B cell (primary cell): ENCODE measurements around the gene EXOC4. TPM values are rescaled to one million over a fixed set of nuclear protein-coding genes. Genes with fewer than 3 reads are reported as not detected.

Experiments used
- ATAC-seq: fragments of 200-7000 bp; cut with Tn5 transposase; one replicate; pipeline ENCODE4 v1.10.0; 2021; ENCODE audit warnings: low read depth, mild to moderate bottlenecking, moderate number of reproducible peaks, moderate library complexity
- CTCF ChIA-PET: fragments of 350-600 bp; sonication (Branson Sonifier 250); formaldehyde crosslinking; loops from one replicate; lab custom pipeline; 2021; ENCODE audit warnings: antibody characterized with exemption, inconsistent platforms; lab: Charles Lee
- POLR2A ChIA-PET: fragments of 350-600 bp; sonication (Branson Sonifier 250); formaldehyde crosslinking; loops from one replicate; lab custom pipeline; 2021; ENCODE audit warnings: antibody characterized with exemption; lab: Charles Lee
- DNase-seq: peaks from one replicate; pipeline ENCODE4 v3.0.0; 2013
- H2AFZ ChIP-seq: 2 replicates; pipeline ENCODE4 v1.6.1; 2012; ENCODE audit warnings: mild to moderate bottlenecking, low read depth, low read length; ENCODE audit not compliant: insufficient read depth, poor library complexity, severe bottlenecking
- H3K27ac ChIP-seq, 2 donors: 1 replicate in 1 of 2; 2 replicates in 1 of 2; pipeline ENCODE4 v1.5.1; 2012 to 2013; ENCODE audit warnings: low read length in 2 of 2, mild to moderate bottlenecking in 2 of 2, moderate library complexity in 1 of 2
- H3K27me3 ChIP-seq, 4 experiments: fragments of 200-600 bp in 1 of 4; sonication (generic) in 1 of 4; replicated peaks in 1 of 4; 1 replicate in 2 of 4; 2 replicates in 2 of 4; pipeline versions ENCODE4 v1.6.1 to v1.7.0; 2013 to 2016; ENCODE audit warnings: low read length in 3 of 4, mild to moderate bottlenecking in 2 of 4, mixed read lengths in 1 of 4, moderate library complexity in 1 of 4; ENCODE audit not compliant: insufficient read depth in 4 of 4, control insufficient read depth in 3 of 4; ENCODE audit errors: control extremely low read depth in 1 of 4
- H3K36me3 ChIP-seq, 2 experiments: replicated peaks in 1 of 2; 1 replicate in 1 of 2; 2 replicates in 1 of 2; pipeline versions ENCODE4 v1.6.1 to v1.7.1; 2013; ENCODE audit warnings: low read length in 1 of 2; ENCODE audit not compliant: insufficient read depth in 2 of 2, control insufficient read depth in 1 of 2; ENCODE audit errors: control extremely low read depth in 1 of 2, extremely low read depth in 1 of 2
- H3K4me1 ChIP-seq, 2 donors: fragments of 200-600 bp in 1 of 2; sonication (generic) in 1 of 2; 1 replicate in 1 of 2; 2 replicates in 1 of 2; pipeline versions ENCODE4 v1.5.1 to v1.6.1; 2013 to 2017; ENCODE audit warnings: low read length in 2 of 2; ENCODE audit not compliant: control insufficient read depth in 2 of 2, insufficient read depth in 2 of 2
- H3K4me2 ChIP-seq: replicated peaks from 2 replicates; pipeline ENCODE3; 2012; ENCODE audit warnings: mild to moderate bottlenecking, low read depth, low read length; ENCODE audit not compliant: poor library complexity, severe bottlenecking
- H3K4me3 ChIP-seq, 5 experiments: fragments of 200-600 bp in 1 of 5; sonication (generic) in 1 of 5; 1 replicate in 3 of 5; 2 replicates in 2 of 5; pipeline versions ENCODE4 v1.5.1 to v1.7.0; 2011 to 2016; ENCODE audit warnings: low read length in 4 of 5, mild to moderate bottlenecking in 4 of 5, low read depth in 2 of 5, control low read depth in 1 of 5, moderate library complexity in 1 of 5; ENCODE audit not compliant: insufficient read depth in 1 of 5; ENCODE audit errors: control extremely low read depth in 1 of 5, extremely low read depth in 1 of 5
- H3K79me2 ChIP-seq: fragments of 200-600 bp; sonication (generic); one replicate; pipeline ENCODE4 v1.6.0; 2016; ENCODE audit warnings: low read length; ENCODE audit not compliant: control insufficient read depth, insufficient read depth
- H3K9ac ChIP-seq: fragments of 200-600 bp; sonication (generic); 2 replicates; pipeline ENCODE4 v1.6.1; 2017; ENCODE audit warnings: mild to moderate bottlenecking, low read length, moderate library complexity
- H3K9me3 ChIP-seq, 3 donors: one replicate each; pipeline versions ENCODE4 v1.6.1 to v1.7.1; 2013; ENCODE audit warnings: low read length in 2 of 3; ENCODE audit not compliant: control insufficient read depth in 2 of 3, insufficient read depth in 1 of 3; ENCODE audit errors: control extremely low read depth in 1 of 3
- H4K20me1 ChIP-seq: 2 replicates; pipeline ENCODE4 v1.6.0; 2012; ENCODE audit warnings: mild to moderate bottlenecking, low read length; ENCODE audit not compliant: insufficient read depth, control insufficient read depth, poor library complexity, severe bottlenecking
- H3K27ac Mint-ChIP-seq: one replicate; pipeline ENCODE4 v1.8.0; 2021; ENCODE audit warnings: mixed read lengths
- H3K27me3 Mint-ChIP-seq: one replicate; pipeline ENCODE4 v1.8.0; 2021; ENCODE audit warnings: mixed read lengths
- H3K4me1 Mint-ChIP-seq: one replicate; pipeline ENCODE4 v1.8.0; 2021; ENCODE audit warnings: mixed read lengths
- H3K4me3 Mint-ChIP-seq: one replicate; pipeline ENCODE4 v1.8.0; 2021; ENCODE audit warnings: mixed read lengths
- H3K9me3 Mint-ChIP-seq: one replicate; pipeline ENCODE4 v1.8.0; 2022; ENCODE audit warnings: mixed read lengths; ENCODE audit not compliant: insufficient read depth
- EZH2 ChIP-seq: IDR thresholded peaks from 2 replicates; pipeline ENCODE4 v1.6.1; 2012; ENCODE audit warnings: borderline replicate concordance, low read depth, mild to moderate bottlenecking, moderate library complexity, low read length; ENCODE audit not compliant: insufficient read depth, poor library complexity, severe bottlenecking
- WGBS: methylation state at CpG from one replicate; pipeline ENCODE4 v1.1.5; 2013; ENCODE audit warnings: missing lambda C conversion rate; ENCODE audit not compliant: insufficient coverage; 5-methylcytosine and 5-hydroxymethylcytosine counted together
- intact Hi-C: fragments of 100-400 bp; cut with micrococcal nuclease; formaldehyde crosslinking; loops from one replicate; pipeline ENCODE4 v1.10.0; 2022
- polyA plus RNA-seq: library from polyadenylated mRNA; depleted of rRNA; stranded (reverse); fragments of >200 nt; gene quantifications from 2 replicates; pipeline ENCODE4 v1.2.3, GENCODE V29; 2012
- total RNA-seq, 2 donors: library from RNA; stranded (reverse); fragments of 120-200 nt in 1 of 2; gene quantifications; 1 replicate in 1 of 2; 2 replicates in 1 of 2; pipeline versions ENCODE4 v1.2.3 to v1.2.4, GENCODE V29; 2013 to 2022
- TF ChIP-seq, protein P1 (sequence below): fragments of 200-600 bp; IDR thresholded peaks from one replicate; pipeline ENCODE4 v1.8.0; 2022; ENCODE audit warnings: antibody characterized with exemption, mild to moderate bottlenecking

Gene EXOC4
- total and polyA plus RNA-seq, 2 donors (not counting 1 experiment from before 2014, with no cell fraction given) = 16.7 to 135 TPM

GRCh38 chr7:133941496-133941895 is 688.6 kb downstream of the EXOC4 start:
- Histone ChIP-seq H3K4me3 (no peak overlapping the region), H4K20me1 (no peaks in the 10 kb centered on the region), H3K9ac (no peak overlapping the region), H3K79me2 (no peaks in the 10 kb centered on the region), H3K4me1 (no peaks in the 10 kb centered on the region), H3K27ac (no peak overlapping the region), H3K36me3 (peaks cover 8 to 10% of the 10 kb centered on the region in 2 experiments), H3K9me3 (no peaks in the 10 kb centered on the region), H2AFZ (no peak overlapping the region), H3K27me3 (no peaks in the 10 kb centered on the region), H3K4me2 (no peak overlapping the region)
- DNase-seq (no peak), ATAC-seq (no peak)
- H3K4me1 Mint-ChIP-seq = no peaks in the 10 kb centered on the region
- ChIA-PET CTCF (no interaction called here), POLR2A (no interaction called here)
- H3K9me3 Mint-ChIP-seq = no peaks in the 10 kb centered on the region
- TF ChIP-seq EZH2 = no peak
- TF ChIP-seq, protein P1, sequence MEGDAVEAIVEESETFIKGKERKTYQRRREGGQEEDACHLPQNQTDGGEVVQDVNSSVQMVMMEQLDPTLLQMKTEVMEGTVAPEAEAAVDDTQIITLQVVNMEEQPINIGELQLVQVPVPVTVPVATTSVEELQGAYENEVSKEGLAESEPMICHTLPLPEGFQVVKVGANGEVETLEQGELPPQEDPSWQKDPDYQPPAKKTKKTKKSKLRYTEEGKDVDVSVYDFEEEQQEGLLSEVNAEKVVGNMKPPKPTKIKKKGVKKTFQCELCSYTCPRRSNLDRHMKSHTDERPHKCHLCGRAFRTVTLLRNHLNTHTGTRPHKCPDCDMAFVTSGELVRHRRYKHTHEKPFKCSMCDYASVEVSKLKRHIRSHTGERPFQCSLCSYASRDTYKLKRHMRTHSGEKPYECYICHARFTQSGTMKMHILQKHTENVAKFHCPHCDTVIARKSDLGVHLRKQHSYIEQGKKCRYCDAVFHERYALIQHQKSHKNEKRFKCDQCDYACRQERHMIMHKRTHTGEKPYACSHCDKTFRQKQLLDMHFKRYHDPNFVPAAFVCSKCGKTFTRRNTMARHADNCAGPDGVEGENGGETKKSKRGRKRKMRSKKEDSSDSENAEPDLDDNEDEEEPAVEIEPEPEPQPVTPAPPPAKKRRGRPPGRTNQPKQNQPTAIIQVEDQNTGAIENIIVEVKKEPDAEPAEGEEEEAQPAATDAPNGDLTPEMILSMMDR = no peak
- H3K27me3 Mint-ChIP-seq = no peaks in the 10 kb centered on the region
- whole genome bisulfite sequencing = no CpG with 5 or more reads among the region's 2 CpGs
- no peak overlapping the region for H3K4me3 Mint-ChIP-seq
- intact Hi-C loops = no loop called here
- no peak overlapping the region for H3K27ac Mint-ChIP-seq

GRCh38 chr7:133945497-133945896 is 692.6 kb downstream of the EXOC4 start:
- Histone ChIP-seq H3K79me2 (no peaks in the 10 kb centered on the region), H3K36me3 (peaks cover under 1 to 4% of the 10 kb centered on the region in 2 experiments), H3K4me2 (no peak overlapping the region), H3K9me3 (no peaks in the 10 kb centered on the region), H2AFZ (no peak overlapping the region), H3K4me1 (no peaks in the 10 kb centered on the region), H3K4me3 (no peak overlapping the region), H3K9ac (no peak overlapping the region), H3K27ac (no peak overlapping the region), H3K27me3 (no peaks in the 10 kb centered on the region), H4K20me1 (no peaks in the 10 kb centered on the region)
- Mint-ChIP-seq H3K4me3 (no peak overlapping the region), H3K4me1 (no peaks in the 10 kb centered on the region), H3K9me3 (peaks cover 2% of the 10 kb centered on the region), H3K27ac (no peak overlapping the region), H3K27me3 (no peaks in the 10 kb centered on the region)
- no peak for TF ChIP-seq EZH2
- TF ChIP-seq, protein P1 = no peak
- ATAC-seq = no peak
- no peak for DNase-seq
- WGBS = no CpG with 5 or more reads among the region's 5 CpGs
- POLR2A ChIA-PET = no interaction called here
- intact Hi-C loops = no loop called here
- CTCF ChIA-PET = no interaction called here
